Stimulated activated CD8-positive, alpha-beta memory T cell treated with anti-CD3 and anti-CD28 coated beads, Interleukin-4, amount 100 ng/mL, for 48 hours (primary cell): ENCODE data around the gene CXCR3.
"Not testable (repeated sequence)": the region's sequence is repeated elsewhere in the genome, so short reads cannot be mapped to it uniquely, and the experiment has no call there.

Experiments
- DNase-seq: peaks from one replicate; pipeline ENCODE4 v3.0.0-alpha.2; 2020

Gene CXCR3

DNA sequence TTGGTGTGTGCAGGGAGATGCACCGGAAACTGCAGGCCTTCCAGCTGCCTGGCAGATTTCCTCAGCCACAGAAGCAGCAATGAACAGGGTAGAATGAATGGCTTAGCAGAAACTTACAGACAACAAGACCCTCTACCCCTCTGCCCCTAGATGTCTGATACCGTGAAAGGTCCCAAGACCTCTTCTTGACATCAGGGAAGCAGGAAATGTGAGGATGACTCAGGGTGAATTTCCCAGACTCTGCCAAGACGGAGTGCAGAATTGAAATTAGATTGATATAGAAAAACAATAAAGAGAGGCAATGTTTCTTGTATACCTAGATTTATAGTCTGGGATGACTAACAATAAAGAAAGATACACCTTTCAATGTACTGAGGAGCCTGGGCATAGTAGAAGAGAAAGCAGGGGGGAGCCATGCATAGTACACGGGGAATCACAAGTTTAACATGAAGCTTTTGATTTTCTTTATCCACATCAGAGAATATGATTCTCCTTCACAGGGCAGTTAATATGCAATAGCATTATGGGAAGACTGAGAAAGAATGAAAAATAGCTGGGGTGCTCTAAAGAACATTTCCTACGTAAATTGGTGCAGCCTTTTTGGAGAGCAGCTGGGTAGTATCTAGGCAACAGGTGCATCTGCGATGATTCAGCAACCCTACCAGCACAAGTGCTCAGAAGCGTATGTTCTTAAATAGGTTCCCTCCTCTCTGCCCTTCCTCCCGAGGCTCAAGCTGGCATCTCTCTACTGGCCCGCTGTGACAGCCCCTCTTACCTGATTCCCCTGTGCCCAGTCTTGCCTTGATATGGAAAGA, 18.3 kb upstream of the CXCR3 start:
- no peak for DNase-seq

DNA sequence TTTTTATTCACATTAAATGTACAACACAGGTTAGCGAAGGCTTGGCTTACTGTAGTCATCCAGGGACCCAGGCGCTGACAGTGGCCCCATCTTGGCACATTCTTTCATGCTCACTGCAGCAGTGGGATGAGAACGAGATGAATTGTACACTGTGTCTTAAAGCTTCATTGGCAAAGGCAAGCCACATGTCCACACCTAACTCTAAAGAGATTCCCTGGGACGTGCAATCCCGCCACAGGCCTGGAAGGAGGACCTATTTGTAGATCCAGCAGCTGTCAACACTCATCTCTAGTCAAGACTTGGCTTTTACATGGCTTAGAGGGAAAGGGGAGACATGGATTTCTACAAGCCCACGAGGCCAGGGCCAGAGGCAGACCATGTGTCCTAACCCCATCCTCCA, 16.1 kb upstream of the CXCR3 start:
- DNase-seq: no peak

DNA sequence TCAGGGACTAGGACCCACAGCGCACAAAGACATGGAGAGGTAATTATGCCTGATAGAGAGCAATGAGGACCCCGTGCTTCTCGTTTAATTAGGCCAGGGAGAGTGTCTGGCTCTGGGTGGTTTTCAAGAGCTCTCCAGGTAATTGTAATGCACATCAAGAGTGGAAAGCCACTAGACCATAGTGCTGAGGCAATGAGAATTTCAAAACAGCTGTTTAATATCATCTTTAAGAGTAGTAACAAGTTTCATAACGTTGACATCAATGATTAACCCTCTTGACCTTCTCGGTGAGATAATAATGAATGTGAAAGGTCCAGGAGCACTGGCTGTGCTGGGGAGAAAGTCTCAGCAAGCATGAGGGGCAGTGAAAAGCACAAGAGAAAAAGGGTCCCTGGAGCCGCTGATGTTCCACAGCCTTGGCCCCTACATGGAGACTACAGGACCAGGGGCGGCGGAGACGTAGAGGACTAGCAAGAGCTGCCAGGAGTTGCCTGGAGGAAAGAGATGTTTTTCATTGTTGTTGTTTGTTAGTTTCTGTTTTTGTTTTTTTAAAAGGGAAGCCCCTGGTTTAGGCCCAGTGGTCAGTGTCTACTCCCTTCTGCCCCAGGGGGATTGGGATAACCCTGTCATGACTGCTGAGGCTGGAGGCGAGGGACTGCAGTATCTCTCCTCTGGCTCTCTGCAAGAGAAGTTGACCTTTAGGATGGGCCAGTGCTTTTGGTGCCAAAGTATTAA, 14.8 kb upstream of the CXCR3 start:
- no peak for DNase-seq

DNA sequence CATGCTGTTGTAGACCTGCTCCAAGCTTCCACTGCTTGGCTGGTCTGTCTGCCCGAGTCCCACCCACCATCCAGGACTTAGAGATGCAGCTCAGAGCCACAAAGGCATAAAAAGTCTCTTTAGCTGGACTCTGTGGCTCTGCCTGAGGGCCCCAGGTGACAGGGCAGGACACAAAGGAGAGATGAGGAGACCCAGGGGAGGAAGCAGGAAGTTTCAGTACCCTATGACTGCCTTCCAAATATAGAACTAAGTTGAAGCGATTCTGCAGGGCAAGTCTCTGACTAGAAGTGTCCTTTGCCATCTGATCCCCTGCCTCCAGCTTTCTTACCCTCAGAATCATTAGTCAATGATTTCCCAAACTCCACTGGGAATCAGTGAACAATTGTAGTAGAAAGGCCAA, 11.2 kb upstream of the CXCR3 start:
- DNase-seq: no peak

DNA sequence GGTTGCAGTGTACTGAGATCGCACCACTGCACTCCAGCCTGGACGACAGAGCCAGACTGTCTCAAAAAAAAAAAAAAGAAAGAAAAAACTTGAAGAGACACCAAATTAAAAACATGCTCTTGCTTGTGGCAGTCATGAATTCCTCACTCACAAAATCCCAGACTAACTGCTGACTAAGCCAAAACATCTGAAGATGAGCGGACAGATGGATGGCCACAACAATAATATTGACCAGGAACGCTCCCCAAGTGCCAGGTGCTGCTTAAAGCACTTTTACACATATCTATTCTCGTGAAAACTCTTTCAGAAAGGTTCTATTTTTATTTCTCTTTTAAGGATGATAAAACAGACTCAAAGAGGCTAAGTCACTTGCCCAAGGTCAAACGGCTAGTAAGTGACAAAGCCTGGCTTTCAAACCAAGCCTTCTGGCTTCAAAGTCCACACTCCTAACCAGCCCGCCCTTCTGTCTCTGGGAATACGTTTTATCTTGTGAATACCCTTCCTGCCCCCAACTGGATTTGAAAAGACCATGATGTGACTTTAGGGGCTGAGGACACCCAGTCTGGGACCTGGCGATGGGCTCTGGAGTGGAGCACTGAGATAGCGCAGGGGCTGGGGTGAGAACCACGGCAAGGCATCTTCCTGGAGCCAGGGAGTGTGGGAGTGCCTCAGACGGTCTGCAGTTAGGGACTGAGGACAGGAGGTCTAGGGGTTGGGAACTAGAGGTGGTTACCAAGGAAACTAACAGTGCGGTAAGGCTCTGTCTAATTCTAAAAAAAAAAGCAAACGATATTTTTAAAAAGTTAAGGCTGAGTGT, 9.5 kb upstream of the CXCR3 start:
- no peak for DNase-seq

DNA sequence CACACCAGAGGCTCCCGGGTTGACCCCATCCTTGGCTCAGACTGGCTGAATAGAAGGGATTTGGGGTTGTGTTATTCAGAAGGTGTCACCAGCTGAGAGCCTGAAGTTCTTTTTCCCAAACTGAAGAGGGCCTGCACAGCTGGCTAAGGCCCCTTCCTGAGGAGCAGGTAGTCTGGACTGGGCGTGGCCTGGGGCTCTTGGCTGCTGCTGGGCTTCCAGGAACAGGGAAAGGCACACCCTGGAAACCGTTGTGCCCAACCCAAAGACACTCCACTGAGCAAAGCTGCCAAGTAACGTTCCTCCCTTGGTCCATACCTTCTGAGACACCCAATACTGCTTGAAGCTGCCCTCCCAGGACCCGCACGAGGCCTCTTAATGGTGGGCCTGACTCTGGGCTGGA, 8.3 kb upstream of the CXCR3 start:
- no peak for DNase-seq

DNA sequence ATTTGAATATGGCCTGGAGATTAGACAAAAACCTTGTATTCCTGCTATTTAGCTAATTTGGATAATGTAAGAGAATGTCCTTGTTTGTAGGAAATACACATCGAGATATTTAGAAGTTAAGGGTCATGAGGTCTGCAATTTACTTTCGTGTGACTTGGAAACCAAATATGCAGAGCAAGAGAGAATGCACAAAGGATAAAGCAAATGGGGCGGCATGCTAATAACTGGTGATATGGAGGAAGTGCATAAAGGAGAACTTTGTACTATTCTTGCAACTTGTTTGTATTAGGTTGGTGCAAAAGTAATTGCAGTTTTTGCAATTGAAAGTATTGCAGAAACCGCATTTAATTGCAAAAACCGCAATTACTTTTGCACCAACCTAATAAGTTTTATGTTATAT, 7.2 kb upstream of the CXCR3 start:
- DNase-seq: no peak

DNA sequence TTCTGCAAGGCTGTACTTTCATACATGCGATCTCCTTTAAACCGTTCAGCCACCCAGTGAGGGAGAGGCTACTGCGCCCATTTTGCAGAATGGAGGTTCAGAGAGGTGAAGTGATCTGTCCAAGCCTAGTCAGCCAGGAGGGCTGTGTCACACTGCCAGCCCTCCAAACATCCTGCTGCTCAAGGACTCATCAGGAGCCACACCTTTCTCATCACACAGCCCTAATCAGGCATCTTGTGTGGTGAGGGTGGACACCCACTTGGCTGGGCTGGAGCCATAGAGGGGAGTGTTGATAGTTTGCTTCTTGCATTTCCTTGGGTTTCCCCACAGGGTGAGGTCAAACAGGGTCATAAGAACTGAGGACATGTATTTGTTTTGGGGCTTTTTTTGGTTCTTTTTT, 5.4 kb upstream of the CXCR3 start:
- DNase-seq: peak; percentile 31

DNA sequence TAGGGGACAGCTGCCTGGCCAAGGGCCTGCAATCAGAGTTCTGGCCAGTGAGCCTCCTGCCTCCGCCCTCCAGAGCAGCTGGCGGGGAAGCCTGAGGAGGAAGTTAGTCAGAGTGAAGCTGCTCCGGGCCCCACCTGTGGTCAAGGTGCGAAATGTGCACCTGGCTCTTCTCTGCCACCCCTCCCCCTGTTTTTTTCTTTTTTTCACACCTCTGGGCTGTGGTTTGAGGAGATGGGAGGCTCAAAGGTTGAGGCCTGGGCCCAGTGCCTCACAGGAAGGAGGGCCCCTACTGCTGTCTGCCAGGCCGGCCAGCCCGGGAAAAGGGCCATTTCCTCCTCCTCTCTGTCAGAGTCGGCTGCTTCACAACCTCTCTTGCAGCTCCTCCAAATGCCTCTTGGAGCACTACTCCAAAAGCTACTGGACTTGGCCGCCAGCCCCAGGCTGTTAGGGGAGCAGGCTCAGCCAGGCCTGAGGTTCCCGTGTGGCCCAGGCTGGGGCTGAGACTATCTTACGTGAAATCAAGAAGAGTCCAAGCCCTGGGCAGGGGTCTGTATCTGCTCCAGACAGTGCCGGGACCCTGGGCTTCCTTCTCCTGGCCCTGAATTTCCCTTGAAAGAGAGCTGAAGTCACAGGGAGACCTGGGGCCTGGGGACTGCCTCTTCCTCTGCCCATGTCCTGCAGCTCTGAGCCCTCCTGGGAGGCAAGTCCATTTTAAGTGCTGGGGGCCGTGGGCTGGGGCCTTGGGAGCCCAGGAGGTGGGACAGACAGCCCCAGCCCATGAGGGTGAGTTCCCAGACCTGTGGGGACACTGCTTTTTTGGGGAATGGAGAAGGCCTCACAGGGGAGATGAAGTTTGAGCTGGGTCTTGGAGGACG, 4.5 kb upstream of the CXCR3 start:
- peak; percentile 72 for DNase-seq

DNA sequence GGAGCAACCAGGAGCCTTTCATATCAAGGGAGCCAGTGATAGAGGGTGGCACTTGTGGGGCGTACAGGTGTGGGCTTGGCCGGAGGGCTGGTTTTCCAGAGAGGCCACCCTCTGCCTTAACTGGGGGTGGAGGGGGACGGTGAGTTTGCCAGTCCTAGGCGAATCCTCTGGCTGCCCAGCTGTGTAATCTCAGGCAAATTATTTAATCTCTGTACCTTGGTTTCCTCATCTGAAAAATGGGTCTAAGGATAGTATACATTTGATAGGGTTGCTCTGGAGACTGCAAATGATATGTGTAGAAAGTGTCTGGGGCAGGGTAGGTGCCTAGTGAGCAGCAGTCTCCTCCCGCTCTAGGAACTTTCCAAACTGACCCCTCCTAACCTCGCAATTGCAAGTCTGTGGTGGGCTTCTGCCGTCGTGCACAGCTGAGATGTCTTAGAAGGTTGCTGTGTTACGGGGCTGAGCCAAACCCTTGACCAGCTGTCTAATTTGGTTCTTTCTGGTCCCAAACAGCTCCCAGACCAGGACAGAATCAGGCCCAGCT, 3.8 kb upstream of the CXCR3 start:
- no peak for DNase-seq

DNA sequence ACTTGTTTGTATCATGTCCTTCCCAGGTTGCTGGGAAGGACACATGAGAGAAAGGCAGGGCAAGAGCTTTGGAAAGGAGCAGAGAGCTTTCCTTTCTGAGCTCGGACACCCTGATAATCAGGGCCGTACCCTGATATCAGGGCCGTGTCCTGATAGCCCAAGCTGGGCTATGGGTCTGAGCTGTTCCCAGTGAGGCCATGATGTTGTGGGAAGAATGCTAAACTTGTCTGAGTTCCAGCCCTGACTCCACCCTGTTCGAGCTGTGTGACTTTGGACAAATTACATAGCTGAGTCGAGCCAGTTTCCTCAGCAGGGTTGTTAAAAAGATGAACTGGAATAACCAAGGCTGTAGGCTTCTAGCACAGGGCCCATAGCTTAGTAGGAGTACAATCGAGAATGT, 3.3 kb upstream of the CXCR3 start:
- DNase-seq: no peak

DNA sequence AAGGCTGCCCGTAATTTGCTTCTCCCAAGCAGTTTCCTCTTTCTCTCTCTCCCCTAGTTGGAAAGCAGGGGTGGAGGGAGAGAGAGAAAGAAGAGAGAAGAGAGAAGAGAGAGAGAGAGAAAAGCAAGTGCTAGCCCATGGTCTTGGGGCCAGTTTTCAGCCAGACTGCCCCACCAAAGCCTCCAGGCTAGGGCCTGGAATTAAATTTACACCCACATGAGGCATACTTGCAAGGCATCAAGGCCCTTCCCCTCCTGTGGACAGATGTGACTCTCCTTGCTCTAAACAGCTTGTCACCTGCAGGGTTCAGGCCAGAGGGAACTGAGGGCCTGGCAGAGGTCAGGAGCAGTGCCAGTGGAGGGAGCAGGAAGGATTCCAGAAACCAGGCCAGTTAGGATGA, 1.7 kb upstream of the CXCR3 start:
- no peak for DNase-seq

DNA sequence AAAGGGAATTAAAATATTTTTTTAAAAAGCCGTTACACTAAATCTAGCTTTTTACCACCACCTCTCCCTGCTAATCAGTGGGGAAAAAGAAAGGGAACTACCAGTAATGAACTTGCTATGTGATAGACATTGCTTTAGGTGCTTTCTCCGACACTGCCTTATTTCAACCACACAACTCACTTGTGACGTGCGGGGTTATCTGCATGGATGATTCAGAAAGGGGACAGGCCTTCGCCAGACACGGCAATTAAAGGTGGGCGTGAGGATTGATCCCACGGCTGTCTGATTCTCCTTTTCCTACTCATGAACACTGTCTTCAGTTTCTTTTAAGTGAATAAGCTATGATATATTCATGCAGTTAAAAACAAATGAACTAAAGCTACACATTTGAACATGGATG, 882 bp upstream of the CXCR3 start:
- peak; percentile 70 for DNase-seq

DNA sequence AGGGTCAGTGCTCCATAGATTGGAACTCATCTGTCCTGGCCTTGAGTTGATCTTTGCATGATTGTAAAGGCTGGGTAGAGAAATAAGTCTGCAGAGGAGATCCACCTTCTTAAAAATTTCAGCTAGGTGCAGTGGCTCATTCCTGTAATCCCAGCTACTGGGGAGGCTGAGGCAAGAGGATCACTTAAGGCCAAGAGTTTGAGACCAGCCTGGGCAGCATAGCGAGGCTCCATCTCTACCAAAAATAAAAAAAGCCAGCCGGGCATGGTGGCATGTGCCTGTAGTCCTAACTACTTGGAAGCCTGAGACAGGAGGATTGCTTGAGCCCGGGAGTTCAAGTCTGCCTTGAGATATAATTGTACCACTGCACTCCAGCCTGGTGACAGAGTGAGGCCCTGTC, 476 bp upstream of the CXCR3 start:
- DNase-seq: peak; percentile 28

DNA sequence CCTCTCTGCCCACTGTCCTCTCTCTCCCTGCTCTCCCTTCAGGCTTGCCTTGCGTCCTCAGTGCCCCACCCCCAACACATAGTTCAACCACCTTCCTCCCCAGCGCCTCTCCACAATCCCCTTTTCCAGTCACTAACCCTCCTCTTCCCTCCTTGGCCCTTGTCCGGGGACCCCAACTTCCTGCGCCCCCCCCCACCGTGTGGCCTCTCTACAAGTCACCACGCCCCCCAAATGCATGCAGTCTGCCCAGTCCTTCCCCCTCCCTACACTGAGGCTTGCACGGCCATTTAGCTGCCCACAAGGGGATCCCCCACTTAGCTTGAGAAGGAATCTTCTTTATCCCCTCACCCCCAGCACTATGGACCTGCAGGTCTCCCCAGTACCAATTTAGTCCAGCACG, 569 bp downstream of the CXCR3 start:
- peak; percentile 37 for DNase-seq

DNA sequence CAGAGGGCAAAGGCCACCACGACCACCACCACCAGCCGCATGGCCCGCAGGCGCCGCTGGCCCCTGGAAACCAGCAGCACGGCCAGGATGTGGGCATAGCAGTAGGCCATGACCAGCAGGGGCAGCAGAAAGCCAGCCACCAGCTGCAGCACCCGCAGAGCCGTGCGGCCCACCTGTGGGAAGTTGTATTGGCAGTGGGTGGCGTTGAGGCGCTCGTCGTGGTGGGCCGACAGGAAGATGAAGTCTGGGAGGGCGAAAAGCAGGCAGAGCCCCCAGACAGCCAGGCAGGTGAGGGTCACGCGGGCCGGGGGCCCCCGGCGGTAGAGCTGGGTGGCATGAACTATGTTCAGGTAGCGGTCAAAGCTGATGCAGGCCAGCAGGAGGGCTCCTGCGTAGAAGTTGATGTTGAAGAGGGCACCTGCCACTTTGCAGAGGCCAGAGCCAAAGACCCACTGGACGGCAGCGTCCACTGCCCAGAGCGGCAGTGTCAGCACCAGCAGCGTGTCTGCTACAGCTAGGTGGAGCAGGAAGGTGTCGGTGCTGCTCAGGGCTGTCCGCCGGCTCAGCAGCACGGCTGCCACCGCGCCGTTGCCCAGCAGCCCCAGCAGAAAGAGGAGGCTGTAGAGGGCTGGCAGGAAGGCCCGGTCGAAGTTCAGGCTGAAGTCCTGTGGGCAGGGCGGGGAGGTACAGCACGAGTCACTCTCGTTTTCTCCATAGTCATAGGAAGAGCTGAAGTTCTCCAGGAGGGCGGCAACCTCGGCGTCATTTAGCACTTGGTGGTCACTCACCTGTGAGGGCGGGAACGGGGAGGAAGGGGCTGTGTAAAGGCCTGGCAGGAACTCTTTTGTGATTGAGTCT, 1.4 kb downstream of the CXCR3 start:
- DNase-seq: peak; percentile 58

DNA sequence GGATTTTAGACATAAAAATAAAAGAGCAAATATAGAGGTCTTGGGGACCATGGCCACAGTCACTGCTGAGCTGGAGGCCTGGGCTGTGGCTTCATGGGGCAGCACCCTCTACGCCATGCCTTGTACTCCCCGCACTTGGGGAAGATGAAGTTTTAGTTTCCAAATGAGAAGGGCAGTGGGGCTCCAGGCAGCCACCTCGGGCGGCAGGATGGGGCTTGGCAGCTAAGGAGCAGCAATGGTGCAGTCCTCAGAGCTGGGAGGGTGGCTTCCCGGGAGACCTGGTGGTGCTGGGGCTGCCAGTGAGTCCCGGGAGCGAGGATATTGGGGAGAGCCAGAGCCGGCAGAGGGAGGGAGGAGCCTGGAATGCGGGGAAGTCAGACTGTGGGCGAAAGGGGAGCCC, 2.4 kb downstream of the CXCR3 start:
- peak; percentile 48 for DNase-seq

DNA sequence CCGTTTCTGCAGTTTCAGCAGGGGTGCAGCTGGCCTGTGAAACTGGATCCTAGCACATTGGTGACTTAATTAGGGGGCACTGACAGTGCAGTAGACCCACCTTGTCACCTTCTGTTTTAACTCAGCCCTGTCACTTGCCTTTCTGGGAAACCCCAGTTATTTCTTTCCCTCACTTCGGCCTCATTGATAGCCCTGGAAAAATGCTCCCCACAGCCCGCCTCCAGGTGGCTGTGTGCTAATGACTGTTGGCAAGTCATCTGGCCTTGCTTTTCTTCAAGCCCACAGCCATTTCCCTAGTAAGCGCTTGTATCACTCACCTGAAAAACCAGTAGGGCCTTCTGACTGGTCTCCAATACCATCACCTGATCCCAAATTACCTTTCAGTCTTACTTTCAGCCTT, 3.3 kb downstream of the CXCR3 start:
- no peak for DNase-seq

DNA sequence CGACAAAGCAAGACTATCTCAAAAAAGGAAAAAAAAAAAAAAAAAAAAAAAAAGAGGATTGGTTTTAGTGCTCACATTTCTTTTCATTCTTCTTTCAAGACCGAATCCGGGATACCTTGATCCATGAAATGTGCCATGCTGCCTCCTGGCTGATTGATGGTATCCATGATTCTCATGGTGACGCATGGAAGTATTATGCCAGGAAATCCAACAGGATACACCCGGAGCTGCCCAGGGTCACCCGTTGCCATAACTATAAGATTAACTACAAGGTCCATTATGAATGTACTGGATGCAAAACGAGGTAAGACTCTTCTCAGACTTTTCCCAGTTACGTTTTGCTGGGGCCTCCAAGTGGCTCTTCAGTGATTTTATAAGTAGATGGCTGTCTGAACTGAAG, 6.1 kb downstream of the CXCR3 start:
- no peak for DNase-seq

DNA sequence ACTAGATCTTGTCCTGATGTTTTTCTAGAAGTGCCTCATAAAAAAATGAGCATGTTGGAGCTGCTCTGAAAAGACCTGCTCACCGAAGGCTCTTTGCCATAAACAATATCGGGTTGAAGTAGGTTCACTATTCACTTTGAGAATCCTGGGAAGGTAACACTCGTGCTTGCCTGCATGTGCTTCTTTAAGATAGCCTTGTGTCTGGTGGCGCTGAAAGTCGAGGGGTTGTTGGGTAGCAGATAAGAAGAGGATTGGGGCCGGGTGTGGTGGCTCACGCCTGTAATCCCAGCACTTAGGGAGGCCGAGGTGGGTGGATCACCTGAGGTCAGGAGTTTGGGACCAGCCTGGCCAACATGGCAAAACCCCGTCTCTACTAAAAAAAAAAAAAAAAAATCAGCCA, 6.6 kb downstream of the CXCR3 start:
- not testable (repeated sequence) for DNase-seq

DNA sequence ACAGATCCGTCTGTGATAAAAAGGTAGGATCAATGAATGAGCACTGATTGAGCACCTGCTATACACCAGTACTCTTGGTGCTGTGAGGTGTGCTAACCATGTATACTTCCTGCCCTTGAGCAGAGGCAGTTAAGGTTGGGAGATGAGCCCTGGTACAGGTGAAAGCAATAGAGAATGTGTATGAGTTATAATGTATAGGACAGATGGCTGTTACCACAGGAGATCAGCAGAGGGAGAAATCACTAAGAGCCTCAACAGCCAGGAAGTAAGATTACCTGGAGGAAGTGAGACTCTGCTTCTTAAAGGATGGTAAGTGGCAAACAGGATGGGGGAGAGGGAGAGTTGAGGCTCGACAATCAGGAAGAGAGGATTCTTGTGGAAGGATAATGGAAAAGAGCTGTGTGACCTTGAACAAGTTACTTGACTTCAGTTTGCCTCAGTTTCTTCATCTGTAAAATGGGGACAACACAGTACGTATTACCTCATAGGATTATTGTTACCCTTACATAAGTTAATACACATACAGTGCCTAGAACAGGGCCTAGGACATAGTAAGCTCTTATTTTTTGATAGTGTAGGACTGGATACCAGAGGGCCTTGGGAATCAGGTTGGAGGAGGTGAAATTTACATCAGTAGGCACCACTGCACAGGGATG, 9.1 kb downstream of the CXCR3 start:
- DNase-seq: no peak
